ENCODE measurements around the gene EID1.

Gene EID1

DNA sequence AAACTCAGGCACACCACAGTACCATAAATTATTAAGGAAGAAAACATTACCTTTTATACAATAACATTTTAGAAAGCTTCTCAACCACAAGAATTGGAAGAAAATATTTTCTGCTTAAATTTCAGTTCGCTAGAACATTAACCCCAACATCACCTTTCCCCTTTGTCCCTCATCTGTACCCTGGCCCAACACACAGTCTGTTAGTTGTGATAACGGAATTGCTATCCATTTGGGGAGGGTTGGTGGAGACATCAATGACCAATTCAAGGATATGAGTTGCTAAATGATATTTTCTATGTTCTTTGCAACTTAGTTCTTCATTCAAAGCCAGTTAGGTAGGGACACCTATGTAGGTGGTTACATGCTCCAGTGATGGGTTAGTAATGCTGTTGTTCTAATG, 5.8 kb downstream of the EID1 start:
- Mint-ChIP-seq H3K36me3 (peaks cover 5 to 13% of the 10 kb centered on the region in 2 donors), H3K4me1 (peaks cover 7 to 11% of the 10 kb centered on the region in 2 donors), H3K4me3 (no peak overlapping the region), H3K9me3 (no peaks in the 10 kb centered on the region), H3K27me3 (peaks cover 10 to 11% of the 10 kb centered on the region in 2 donors), H3K27ac (no peak overlapping the region)
- no peak for DNase-seq
- no peak for ATAC-seq (replicated peaks)

DNA sequence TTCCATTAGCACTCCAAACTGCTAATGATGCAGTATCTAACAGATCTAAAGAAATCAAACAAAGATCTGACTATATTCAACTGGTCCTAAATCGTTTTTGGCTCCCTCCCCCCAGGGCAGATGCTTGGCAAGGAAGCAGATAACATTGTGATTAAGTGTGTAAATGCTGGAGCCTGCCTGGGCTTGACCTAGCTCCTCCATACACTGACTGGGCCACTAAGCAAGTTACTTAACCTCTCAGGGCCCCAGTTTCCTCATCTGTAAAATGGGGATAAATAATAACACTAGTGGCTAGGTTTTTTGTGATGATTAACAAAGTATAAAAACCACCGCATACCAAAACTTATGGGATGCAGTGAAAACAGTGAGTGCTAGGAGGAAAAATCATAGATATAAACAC, 9.2 kb downstream of the EID1 start:
- H3K4me3 Mint-ChIP-seq, result no peak overlapping the region
- peaks cover 0 to 2% of the 10 kb centered on the region in 2 donors for H3K4me1 Mint-ChIP-seq
- peaks cover 10 to 11% of the 10 kb centered on the region in 2 donors for H3K27me3 Mint-ChIP-seq
- H3K9me3 Mint-ChIP-seq, result no peaks in the 10 kb centered on the region
- no peak for ATAC-seq (replicated peaks)
- H3K36me3 Mint-ChIP-seq, result no peaks in the 10 kb centered on the region
- H3K27ac Mint-ChIP-seq, result no peak overlapping the region
- DNase-seq, result no peak

DNA sequence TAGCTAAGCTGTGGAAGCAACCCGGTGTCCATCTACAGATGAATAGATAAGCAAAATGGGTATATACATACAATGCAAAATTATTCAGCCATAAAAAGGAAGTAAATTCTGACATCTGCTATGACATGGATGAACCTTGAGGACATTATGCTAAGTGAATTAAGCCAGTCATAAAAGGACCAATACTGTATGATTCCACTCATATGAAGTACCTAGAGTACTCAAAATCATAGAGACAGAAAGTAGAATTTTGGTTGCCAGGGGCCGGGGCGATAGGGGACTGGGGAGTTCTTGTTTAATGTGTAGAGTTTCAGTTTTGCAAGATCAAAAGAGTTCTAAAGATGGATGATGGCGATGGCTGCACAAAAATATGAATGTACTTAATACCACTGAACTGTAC, 10.3 kb downstream of the EID1 start:
- DNase-seq (no peak), ATAC-seq (replicated peaks) (no peak)
- no peak overlapping the region for H3K4me3 Mint-ChIP-seq
- H3K9me3 Mint-ChIP-seq, result no peaks in the 10 kb centered on the region
- H3K27me3 Mint-ChIP-seq, result peaks cover 11 to 14% of the 10 kb centered on the region in 2 donors
- no peaks in the 10 kb centered on the region for H3K36me3 Mint-ChIP-seq
- H3K27ac Mint-ChIP-seq, result no peak overlapping the region
- H3K4me1 Mint-ChIP-seq, result no peaks in the 10 kb centered on the region

- no peak overlapping the region for H3K4me3 Mint-ChIP-seq
- no peak overlapping the region for H3K27ac Mint-ChIP-seq
- no peak for DNase-seq
These were observed 10.9 kb downstream of the EID1 start for GRCh38 chr15:48888836-48889235.

GRCh38 chr15:48889925-48890324, 12.0 kb downstream of the EID1 start:
- ATAC-seq (replicated peaks), result no peak
- Mint-ChIP-seq H3K27me3 (peaks cover 13 to 20% of the 10 kb centered on the region in 2 donors), H3K4me1 (no peaks in the 10 kb centered on the region)

More at GRCh38 chr15:48888836-48889235, 10.9 kb downstream of the EID1 start:
- Mint-ChIP-seq H3K9me3 (no peaks in the 10 kb centered on the region), H3K36me3 (no peaks in the 10 kb centered on the region), H3K4me1 (no peaks in the 10 kb centered on the region), H3K27me3 (peaks cover 11 to 15% of the 10 kb centered on the region in 2 donors)
- ATAC-seq (replicated peaks), result no peak

DNA sequence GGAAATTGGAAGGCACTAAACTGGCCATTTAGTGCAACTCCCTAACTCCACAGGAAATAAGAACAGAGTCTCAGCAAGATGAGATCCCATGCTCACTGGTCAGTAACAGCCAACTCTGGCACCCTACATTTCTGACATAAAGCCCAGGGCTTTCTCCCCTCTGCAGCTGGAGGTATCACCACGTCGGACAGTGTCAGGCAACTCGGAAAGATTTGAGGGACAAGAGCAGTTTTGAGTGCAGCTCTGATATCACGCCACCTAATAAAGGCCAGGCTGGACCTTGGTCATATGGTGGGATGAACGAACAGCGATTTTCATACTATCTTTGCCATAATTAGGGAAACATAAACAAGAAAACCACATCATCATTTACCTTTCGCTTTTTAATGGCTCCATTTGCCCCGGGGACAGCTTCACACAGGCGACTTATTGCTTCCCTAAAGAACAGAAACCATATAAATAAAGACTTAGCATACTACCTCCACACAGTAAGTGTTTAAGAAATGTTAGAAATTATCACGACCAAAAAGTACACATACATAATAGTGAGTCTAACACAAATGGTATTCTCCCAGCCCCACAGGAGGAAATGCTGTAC, 12.5 kb downstream of the EID1 start:
- H3K4me3 Mint-ChIP-seq, result no peak overlapping the region
- no peak for ATAC-seq (replicated peaks)
- no peaks in the 10 kb centered on the region for H3K4me1 Mint-ChIP-seq
- H3K27ac Mint-ChIP-seq, result no peak overlapping the region
- peaks cover 12 to 22% of the 10 kb centered on the region in 2 donors for H3K27me3 Mint-ChIP-seq
- H3K9me3 Mint-ChIP-seq, result no peaks in the 10 kb centered on the region
- no peak for DNase-seq
- H3K36me3 Mint-ChIP-seq, result no peaks in the 10 kb centered on the region

More at GRCh38 chr15:48889925-48890324, 12.0 kb downstream of the EID1 start:
- Mint-ChIP-seq H3K4me3 (no peak overlapping the region), H3K9me3 (no peaks in the 10 kb centered on the region), H3K27ac (no peak overlapping the region), H3K36me3 (no peaks in the 10 kb centered on the region)
- DNase-seq, result no peak

DNA sequence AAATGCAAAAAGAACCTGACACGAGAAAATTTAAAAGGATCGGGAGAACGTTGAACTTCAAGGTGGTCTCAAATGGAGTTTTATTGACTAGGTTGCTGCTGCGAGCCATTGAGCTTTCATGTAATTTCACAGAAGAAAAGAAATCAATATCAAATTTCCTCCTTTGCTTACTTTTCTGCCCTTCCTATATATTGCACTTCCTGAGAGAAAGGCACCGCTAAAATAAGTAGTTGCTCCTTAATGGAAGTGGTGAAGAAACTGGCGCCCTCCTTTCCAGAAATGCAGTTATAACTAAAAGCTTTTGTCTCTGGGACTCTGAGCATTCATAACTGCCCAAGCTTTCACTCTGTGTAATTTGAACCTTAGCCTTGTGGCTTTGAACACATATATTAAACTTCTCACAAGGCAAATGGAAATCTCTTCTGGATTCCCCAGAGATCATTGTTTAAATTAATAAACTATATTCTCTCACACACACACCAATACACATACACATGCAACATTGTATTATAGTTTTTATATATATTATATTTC, 13.4 kb downstream of the EID1 start:
- ATAC-seq (replicated peaks) (no peak), DNase-seq (no peak)
- no peak overlapping the region for H3K27ac Mint-ChIP-seq
- H3K27me3 Mint-ChIP-seq, result peaks cover 14 to 22% of the 10 kb centered on the region in 2 donors
- H3K9me3 Mint-ChIP-seq, result no peaks in the 10 kb centered on the region
- no peaks in the 10 kb centered on the region for H3K4me1 Mint-ChIP-seq
- no peak overlapping the region for H3K4me3 Mint-ChIP-seq
- no peaks in the 10 kb centered on the region for H3K36me3 Mint-ChIP-seq

- Mint-ChIP-seq H3K9me3 (no peaks in the 10 kb centered on the region), H3K27ac (no peak overlapping the region), H3K4me3 (no peak overlapping the region), H3K36me3 (no peaks in the 10 kb centered on the region), H3K27me3 (peaks cover 27 to 33% of the 10 kb centered on the region in 2 donors), H3K4me1 (no peaks in the 10 kb centered on the region)
- DNase-seq (no peak), ATAC-seq (replicated peaks) (no peak)
These were observed 15.4 kb downstream of the EID1 start for GRCh38 chr15:48893311-48893710.

DNA sequence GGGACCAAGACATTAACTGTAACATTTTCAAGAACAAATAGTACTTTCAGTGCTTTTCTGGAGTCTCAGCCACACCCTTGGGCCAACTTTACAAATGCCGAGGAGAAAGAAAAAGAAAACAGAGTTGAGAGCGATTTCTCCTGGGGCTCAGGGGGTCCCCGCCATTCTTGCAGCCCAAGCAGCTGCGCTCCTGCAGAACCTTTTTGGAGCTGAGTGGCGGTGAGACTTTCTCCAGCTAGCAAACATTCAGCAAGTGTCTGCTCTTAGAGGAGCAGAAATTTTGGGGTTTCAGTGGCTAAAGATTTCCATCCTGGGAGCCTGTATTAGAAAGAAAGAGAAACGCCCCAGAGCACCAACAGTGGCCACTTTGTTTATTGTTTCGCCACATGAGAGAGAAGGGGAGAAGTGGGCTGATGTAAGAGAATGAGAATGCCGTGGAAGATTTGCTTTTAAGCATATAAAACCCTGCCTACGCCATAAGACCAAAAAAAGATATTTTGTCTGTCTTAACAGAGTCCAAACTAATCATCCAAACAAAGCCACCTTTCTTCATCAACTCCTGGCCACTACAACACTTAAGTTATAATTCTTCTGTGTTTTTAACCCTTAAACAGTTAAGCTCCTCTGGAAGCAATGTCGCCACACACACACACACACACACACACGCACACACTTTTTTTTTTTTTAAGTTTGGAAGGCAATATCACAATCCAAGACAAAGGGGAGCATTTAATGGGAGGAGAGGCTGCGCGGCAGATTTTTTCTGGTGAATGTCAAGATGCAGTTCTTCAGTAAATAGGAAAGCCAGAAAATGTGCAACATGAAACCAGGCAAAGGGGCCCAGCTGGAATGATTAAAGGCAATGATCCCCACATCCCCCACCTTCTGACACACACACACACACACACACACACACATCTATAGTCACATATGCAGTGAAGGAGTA, 19.2 kb downstream of the EID1 start:
- no peak overlapping the region for H3K4me3 Mint-ChIP-seq
- no peaks in the 10 kb centered on the region for H3K4me1 Mint-ChIP-seq
- no peak for DNase-seq
- H3K27ac Mint-ChIP-seq, result no peak overlapping the region
- no peaks in the 10 kb centered on the region for H3K36me3 Mint-ChIP-seq
- ATAC-seq (replicated peaks), result no peak
- H3K9me3 Mint-ChIP-seq, result no peaks in the 10 kb centered on the region
- H3K27me3 Mint-ChIP-seq, result peaks cover 26 to 34% of the 10 kb centered on the region in 2 donors

- Mint-ChIP-seq H3K9me3 (no peaks in the 10 kb centered on the region), H3K36me3 (no peaks in the 10 kb centered on the region), H3K4me1 (no peaks in the 10 kb centered on the region), H3K4me3 (no peak overlapping the region), H3K27me3 (peaks cover 23 to 34% of the 10 kb centered on the region in 2 donors), H3K27ac (no peak overlapping the region)
- DNase-seq (no peak), ATAC-seq (replicated peaks) (no peak)
These were observed 20.1 kb downstream of the EID1 start for GRCh38 chr15:48898032-48898431.

- no peak for ATAC-seq (replicated peaks)
- no peaks in the 10 kb centered on the region for H3K9me3 Mint-ChIP-seq
- peaks cover 21 to 34% of the 10 kb centered on the region in 2 donors for H3K27me3 Mint-ChIP-seq
- no peak overlapping the region for H3K27ac Mint-ChIP-seq
- H3K4me1 Mint-ChIP-seq, result no peaks in the 10 kb centered on the region
- H3K36me3 Mint-ChIP-seq, result no peaks in the 10 kb centered on the region
- no peak overlapping the region for H3K4me3 Mint-ChIP-seq
- no peak for DNase-seq
These were observed 20.5 kb downstream of the EID1 start for GRCh38 chr15:48898446-48898845.

DNA sequence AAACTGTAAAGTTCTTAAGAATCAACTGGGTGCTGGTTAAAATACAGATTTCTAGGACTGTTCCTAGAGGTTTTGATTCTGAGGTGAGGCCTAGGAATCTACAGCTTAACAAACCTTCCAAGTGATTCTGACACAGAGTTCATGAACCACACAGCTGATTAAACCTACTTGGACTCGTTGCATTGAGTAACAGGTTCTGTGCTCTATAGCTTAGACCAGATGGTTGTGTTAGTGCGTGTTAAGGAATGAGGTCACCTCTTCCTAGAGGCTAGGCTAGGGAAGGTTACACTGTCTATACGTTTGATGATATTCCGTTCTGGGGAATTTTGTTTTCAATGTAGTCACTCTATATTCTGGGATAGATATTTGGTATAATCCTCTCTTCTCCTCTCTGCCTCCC, 21.9 kb downstream of the EID1 start:
- ATAC-seq (replicated peaks) (no peak), DNase-seq (no peak)
- Mint-ChIP-seq H3K4me1 (no peaks in the 10 kb centered on the region), H3K4me3 (no peak overlapping the region), H3K27ac (no peak overlapping the region), H3K36me3 (no peaks in the 10 kb centered on the region), H3K27me3 (peaks cover 20 to 26% of the 10 kb centered on the region in 2 donors), H3K9me3 (no peaks in the 10 kb centered on the region)

- no peak for ATAC-seq (replicated peaks)
- DNase-seq, result no peak
- H3K36me3 Mint-ChIP-seq, result no peaks in the 10 kb centered on the region
- peaks cover 0 to 2% of the 10 kb centered on the region in 2 donors for H3K4me1 Mint-ChIP-seq
- H3K27ac Mint-ChIP-seq, result no peak overlapping the region
- H3K9me3 Mint-ChIP-seq, result peaks cover 0 to 5% of the 10 kb centered on the region in 2 donors
- H3K27me3 Mint-ChIP-seq, result peaks cover 0 to 10% of the 10 kb centered on the region in 2 donors
- H3K4me3 Mint-ChIP-seq, result no peak overlapping the region
These were observed 26.8 kb downstream of the EID1 start for GRCh38 chr15:48904758-48905157.

- ATAC-seq (replicated peaks) (no peak), DNase-seq (no peak)
- no peak overlapping the region for H3K4me3 Mint-ChIP-seq
- no peaks in the 10 kb centered on the region for H3K36me3 Mint-ChIP-seq
- H3K4me1 Mint-ChIP-seq, result peaks cover 0 to 2% of the 10 kb centered on the region in 2 donors
- H3K27ac Mint-ChIP-seq, result no peak overlapping the region
- H3K9me3 Mint-ChIP-seq, result peaks cover 0 to 5% of the 10 kb centered on the region in 2 donors
- peaks cover 0 to 15% of the 10 kb centered on the region in 2 donors for H3K27me3 Mint-ChIP-seq
These were observed 27.3 kb downstream of the EID1 start for GRCh38 chr15:48905216-48905615.
